ENCODE results near the gene ABCA2. TPM values are rescaled to one million over a fixed set of nuclear protein-coding genes. Genes with fewer than 3 reads are reported as not detected.

The ABCA2 gene
- total RNA-seq, 1 donor from 2014 or later = 2.1 TPM

GRCh38 chr9:137069508-137070091, 41.6 kb upstream of the ABCA2 start:
- no peak overlapping the region for H3K4me3 Mint-ChIP-seq (ENCODE audit: unreplicated experiment)
- H3K27me3 Mint-ChIP-seq (ENCODE audit: unreplicated experiment) = peaks cover 17% of the 10 kb centered on the region
- no peaks in the 10 kb centered on the region for H3K9me3 Mint-ChIP-seq (ENCODE audit: unreplicated experiment)
- H3K4me1 Mint-ChIP-seq (ENCODE audit: unreplicated experiment) = peaks cover 4% of the 10 kb centered on the region
- peak; percentile 38 for DNase-seq (ENCODE audit: low spot score)
- H3K27ac Mint-ChIP-seq (ENCODE audit: unreplicated experiment) = no peak overlapping the region
- H3K36me3 Mint-ChIP-seq (ENCODE audit: low read depth, unreplicated experiment) = no peaks in the 10 kb centered on the region
- no peak for TF ChIP-seq CTCF (IDR thresholded peaks at IDR 0.05; ENCODE audit: unreplicated experiment)

- no peak overlapping the region for H3K4me3 Mint-ChIP-seq (ENCODE audit: unreplicated experiment)
- DNase-seq (ENCODE audit: low spot score) = no peak
Observed at GRCh38 chr9:137068539-137069507, 40.8 kb upstream of the ABCA2 start.

GRCh38 chr9:137067860-137068538, 40.0 kb upstream of the ABCA2 start:
- Mint-ChIP-seq H3K4me3 (ENCODE audit: unreplicated experiment) (no peak overlapping the region), H3K27me3 (ENCODE audit: unreplicated experiment) (peaks cover 11% of the 10 kb centered on the region), H3K36me3 (ENCODE audit: low read depth, unreplicated experiment) (no peaks in the 10 kb centered on the region), H3K4me1 (ENCODE audit: unreplicated experiment) (peaks cover 4% of the 10 kb centered on the region), H3K27ac (ENCODE audit: unreplicated experiment) (no peak overlapping the region), H3K9me3 (ENCODE audit: unreplicated experiment) (no peaks in the 10 kb centered on the region)
- peak; percentile 87 for DNase-seq (ENCODE audit: low spot score)
- peak; percentile 78 for TF ChIP-seq CTCF (IDR thresholded peaks at IDR 0.05; ENCODE audit: unreplicated experiment)

More at GRCh38 chr9:137068539-137069507, 40.8 kb upstream of the ABCA2 start:
- no peaks in the 10 kb centered on the region for H3K9me3 Mint-ChIP-seq (ENCODE audit: unreplicated experiment)
- TF ChIP-seq CTCF (IDR thresholded peaks at IDR 0.05; ENCODE audit: unreplicated experiment) = no peak
- peaks cover 4% of the 10 kb centered on the region for H3K4me1 Mint-ChIP-seq (ENCODE audit: unreplicated experiment)
- H3K27ac Mint-ChIP-seq (ENCODE audit: unreplicated experiment) = no peak overlapping the region
- no peaks in the 10 kb centered on the region for H3K36me3 Mint-ChIP-seq (ENCODE audit: low read depth, unreplicated experiment)
- H3K27me3 Mint-ChIP-seq (ENCODE audit: unreplicated experiment) = peaks cover 13% of the 10 kb centered on the region

GRCh38 chr9:137066096-137066861, 38.2 kb upstream of the ABCA2 start:
- Mint-ChIP-seq H3K27me3 (ENCODE audit: unreplicated experiment) (peaks cover 9% of the 10 kb centered on the region), H3K9me3 (ENCODE audit: unreplicated experiment) (no peaks in the 10 kb centered on the region), H3K4me1 (ENCODE audit: unreplicated experiment) (peaks cover 4% of the 10 kb centered on the region), H3K36me3 (ENCODE audit: low read depth, unreplicated experiment) (no peaks in the 10 kb centered on the region), H3K27ac (ENCODE audit: unreplicated experiment) (no peak overlapping the region), H3K4me3 (ENCODE audit: unreplicated experiment) (no peak overlapping the region)
- DNase-seq (ENCODE audit: low spot score) = no peak
- no peak for TF ChIP-seq CTCF (IDR thresholded peaks at IDR 0.05; ENCODE audit: unreplicated experiment)
